Loucy (cell line): Measurements from ENCODE around the gene DHPS.

Source experiments
- CTCF ChIP-seq: fragments of 200-600 bp; sonication (generic); conservative IDR thresholded peaks from 2 replicates; pipeline ENCODE4 v1.5.1; 2014; ENCODE audit warnings: mild to moderate bottlenecking, antibody characterized with exemption, low read length
- EZH2phosphoT487 ChIP-seq: fragments of 200-600 bp; IDR thresholded peaks from 2 replicates; pipeline ENCODE4 v1.6.1; 2018; ENCODE audit warnings: antibody characterized with exemption, mild to moderate bottlenecking, moderate library complexity, borderline replicate concordance

- TF ChIP-seq EZH2phosphoT487 = no peak
- TF ChIP-seq CTCF = no peak
These were observed 39.4 kb upstream of the DHPS start for GRCh38 chr19:12720851-12721655.
